Activated T-cell treated with anti-CD3 and anti-CD28 coated beads, Interleukin-2, amount 50 U/mL, for 72 hours (primary cell): Measurements from ENCODE around the gene FIBCD1. TPM values are rescaled to one million over a fixed set of nuclear protein-coding genes. Genes with fewer than 3 reads are reported as not detected.
"Not testable (repeated sequence)": the region's sequence is repeated elsewhere in the genome, so short reads cannot be mapped to it uniquely, and the experiment has no call there.

Source experiments
- ATAC-seq, 2 donors: fragments of 150-1000 bp; cut with Tn5 transposase; replicated peaks in 1 of 2; 2 replicates each; pipeline ENCODE4 v1.10.0; 2021; ENCODE audit warnings: moderate library complexity in 2 of 2, mild to moderate bottlenecking in 1 of 2
- DNase-seq, 2 donors: peaks; one replicate each; pipeline ENCODE4 v3.0.0; 2021 to 2022; ENCODE audit warnings: mixed read lengths in 1 of 2
- H3K27ac Mint-ChIP-seq: one replicate; pipeline ENCODE4 v1.8.0; 2022; ENCODE audit warnings: mild to moderate bottlenecking, moderate library complexity, mixed read lengths
- H3K27me3 Mint-ChIP-seq: one replicate; pipeline ENCODE4 v1.8.0; 2022; ENCODE audit warnings: low read depth, mixed read lengths
- H3K36me3 Mint-ChIP-seq, 2 donors: one replicate each; pipeline ENCODE4 v1.8.0; 2022; ENCODE audit warnings: mixed read lengths in 2 of 2, mild to moderate bottlenecking in 1 of 2; ENCODE audit not compliant: insufficient read depth in 2 of 2
- H3K4me1 Mint-ChIP-seq: one replicate; pipeline ENCODE4 v1.8.0; 2022; ENCODE audit warnings: low read depth, mixed read lengths
- H3K4me3 Mint-ChIP-seq, 2 donors: one replicate each; pipeline ENCODE4 v1.8.0; 2022; ENCODE audit warnings: mild to moderate bottlenecking in 2 of 2, mixed read lengths in 2 of 2, moderate library complexity in 2 of 2
- H3K9me3 Mint-ChIP-seq, 2 donors: one replicate each; pipeline ENCODE4 v1.8.0; 2022; ENCODE audit warnings: mixed read lengths in 2 of 2
- total RNA-seq, 2 donors: library from RNA; stranded (reverse); gene quantifications; one replicate each; pipeline ENCODE4 v1.2.3, GENCODE V29; 2022

The FIBCD1 gene
- total RNA-seq, 2 donors from 2014 or later = not detected

DNA sequence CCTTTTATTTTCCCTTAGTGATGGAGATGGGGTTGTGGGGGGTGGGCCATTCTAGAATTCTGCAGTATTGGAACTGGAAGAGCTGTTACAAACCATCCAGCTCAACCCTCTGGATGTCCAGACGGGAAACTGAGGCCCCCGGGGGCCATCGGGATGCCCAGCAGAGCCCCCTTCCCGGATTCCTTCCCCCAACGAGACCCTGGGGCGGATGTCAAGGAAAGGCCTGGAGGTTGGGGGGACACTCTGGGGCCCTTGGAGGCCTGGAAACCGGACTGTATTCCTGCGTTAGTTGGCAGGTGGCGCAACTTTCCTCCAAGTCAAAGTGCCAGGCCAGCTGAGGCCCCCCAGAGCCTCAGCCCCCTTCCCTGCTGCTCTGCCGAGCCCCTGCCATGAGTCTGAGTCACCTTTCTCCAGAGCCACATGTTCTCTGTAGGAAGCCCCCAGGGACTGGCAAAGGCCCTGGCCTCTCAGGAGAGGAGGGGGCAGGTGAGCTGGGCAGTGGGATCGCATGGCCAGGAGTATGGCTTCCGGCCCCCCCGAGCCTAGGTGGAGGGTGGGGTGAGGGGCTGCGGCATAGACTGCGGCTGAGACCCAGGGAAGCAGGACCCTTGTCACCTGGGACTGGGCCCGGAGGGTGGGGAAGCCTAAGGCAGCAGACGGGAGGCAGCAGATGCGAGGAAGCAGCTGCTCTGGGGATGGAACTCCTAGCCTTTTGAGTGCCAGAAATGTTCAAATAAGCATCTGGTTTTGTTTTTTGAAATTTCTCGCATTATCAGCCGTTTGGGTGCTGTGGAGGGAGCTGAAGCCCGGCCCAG, 17.8 kb upstream of the FIBCD1 start:
- no peak for DNase-seq
- Mint-ChIP-seq H3K9me3 (peaks cover 3 to 4% of the 10 kb centered on the region in 2 donors), H3K36me3 (peaks cover 4% of the 10 kb centered on the region in 2 donors), H3K27ac (no peak overlapping the region), H3K4me3 (no peak overlapping the region), H3K4me1 (no peaks in the 10 kb centered on the region), H3K27me3 (peaks cover 6% of the 10 kb centered on the region)
- no peak for ATAC-seq

DNA sequence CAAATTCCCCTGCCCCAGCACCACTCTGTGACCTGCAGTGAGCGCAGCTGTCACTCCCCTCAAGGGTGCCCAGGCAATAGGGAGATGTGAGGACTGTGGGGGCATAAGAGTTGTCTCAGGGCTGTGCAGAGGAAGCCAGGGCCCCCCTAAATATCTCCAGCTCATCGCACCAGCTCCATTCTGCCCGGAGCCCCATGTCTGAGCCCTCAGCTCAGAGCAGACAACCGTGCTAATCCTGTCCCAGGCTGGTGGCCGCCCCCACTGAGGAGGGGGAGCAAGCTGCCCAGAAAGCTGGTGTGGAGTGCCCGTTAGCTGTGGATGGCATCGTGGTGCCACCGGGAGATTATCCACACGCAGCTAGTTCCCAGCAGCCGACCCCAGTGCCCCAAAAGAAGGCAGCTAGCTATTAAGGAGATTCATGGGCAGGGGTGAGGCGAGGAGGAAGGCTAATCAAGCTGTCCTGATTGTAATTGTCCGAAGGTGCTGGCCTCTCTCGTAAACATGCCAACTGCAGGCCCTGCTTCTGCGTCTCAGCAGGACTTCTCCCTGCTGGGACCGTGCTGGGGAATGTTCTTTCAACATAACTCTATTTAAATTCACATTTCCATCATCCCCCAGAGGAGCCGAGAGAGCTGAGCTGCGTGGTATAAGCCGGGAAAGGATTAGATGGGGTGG, 17.0 kb upstream of the FIBCD1 start:
- H3K27me3 Mint-ChIP-seq = peaks cover 6% of the 10 kb centered on the region
- H3K9me3 Mint-ChIP-seq = peaks cover 3 to 4% of the 10 kb centered on the region in 2 donors
- peaks cover 4% of the 10 kb centered on the region in 2 donors for H3K36me3 Mint-ChIP-seq
- DNase-seq = no peak
- no peaks in the 10 kb centered on the region for H3K4me1 Mint-ChIP-seq
- no peak overlapping the region for H3K4me3 Mint-ChIP-seq
- no peak overlapping the region for H3K27ac Mint-ChIP-seq
- no peak for ATAC-seq

DNA sequence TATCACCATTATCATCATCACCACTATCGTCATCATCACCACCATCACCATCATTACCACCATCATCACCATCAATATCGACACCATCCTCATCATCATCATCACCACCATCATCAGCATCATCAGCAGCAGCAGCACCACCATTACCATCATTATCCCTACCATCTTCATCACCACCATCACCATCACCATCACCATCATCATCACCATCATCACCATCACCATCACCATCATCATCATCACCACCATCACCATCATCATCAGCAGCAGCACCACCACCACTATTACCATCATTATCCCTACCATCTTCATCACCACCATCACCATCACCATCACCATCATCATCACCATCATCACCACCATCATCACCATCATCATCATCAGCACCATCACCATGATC, 15.9 kb upstream of the FIBCD1 start:
- H3K36me3 Mint-ChIP-seq, DNase-seq, ATAC-seq, H3K9me3 Mint-ChIP-seq, H3K4me3 Mint-ChIP-seq, H3K27ac Mint-ChIP-seq, H3K4me1 Mint-ChIP-seq: not testable (repeated sequence)
- H3K27me3 Mint-ChIP-seq = peaks cover 13% of the 10 kb centered on the region

DNA sequence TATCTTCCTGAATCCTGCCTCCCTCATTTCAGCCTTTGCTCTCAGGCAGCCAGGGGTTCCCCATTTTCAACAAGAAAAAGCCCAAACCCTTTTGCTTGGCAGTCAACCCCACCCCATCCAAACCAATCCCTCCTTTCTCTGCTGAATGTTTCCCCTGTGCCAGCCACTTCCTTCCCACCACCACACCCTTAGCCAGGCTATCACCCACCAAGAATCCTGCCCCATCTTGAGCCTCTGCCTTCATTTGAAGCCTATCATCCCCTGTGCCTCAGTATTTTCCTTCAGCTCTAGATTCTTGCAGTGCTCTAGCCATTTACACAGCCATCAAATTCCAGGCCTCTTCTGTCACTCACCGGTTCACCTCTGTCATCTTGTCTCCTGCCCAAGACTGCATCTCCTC, 15.3 kb upstream of the FIBCD1 start:
- ATAC-seq (no peak), DNase-seq (no peak)
- Mint-ChIP-seq H3K36me3 (peaks cover 4 to 5% of the 10 kb centered on the region in 2 donors), H3K9me3 (peaks cover 3 to 4% of the 10 kb centered on the region in 2 donors), H3K27ac (no peak overlapping the region), H3K4me3 (no peak overlapping the region), H3K27me3 (peaks cover 18% of the 10 kb centered on the region), H3K4me1 (no peaks in the 10 kb centered on the region)

DNA sequence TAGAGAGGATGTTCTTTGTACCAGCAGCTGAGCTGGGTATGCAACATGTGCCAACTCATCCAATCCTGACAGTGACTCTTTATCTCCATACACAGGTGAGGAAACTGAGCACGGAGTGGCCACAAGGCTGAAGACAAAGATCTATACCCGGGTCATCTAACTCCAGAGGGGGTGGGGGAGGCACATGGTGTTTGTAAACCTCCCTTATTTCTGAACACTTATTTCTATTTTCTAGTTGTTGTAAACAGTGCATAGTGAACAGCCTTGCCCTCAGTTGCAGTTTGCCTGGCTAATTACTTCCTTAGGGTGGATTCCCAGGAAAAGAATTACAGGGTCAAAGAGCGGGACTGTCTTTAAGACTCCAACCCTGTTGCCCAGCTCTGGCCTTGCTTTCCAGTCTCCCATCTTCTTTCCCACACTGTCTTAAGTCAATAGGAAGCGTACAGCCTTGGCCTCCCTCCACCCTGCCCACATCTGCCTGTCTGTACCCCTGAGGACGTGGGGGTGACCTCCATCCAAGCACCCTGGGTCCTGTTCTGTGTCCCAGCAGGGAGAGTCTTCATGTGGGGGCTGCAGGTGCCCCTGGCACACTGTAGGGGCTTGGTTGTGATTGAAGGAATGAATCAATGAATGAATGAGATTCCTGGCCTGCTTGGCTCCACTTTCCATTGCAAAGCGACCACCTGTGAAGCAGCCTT, 13.2 kb upstream of the FIBCD1 start:
- DNase-seq = no peak
- ATAC-seq = no peak
- peaks cover 0 to 1% of the 10 kb centered on the region in 2 donors for H3K36me3 Mint-ChIP-seq
- H3K9me3 Mint-ChIP-seq = no peaks in the 10 kb centered on the region
- H3K4me3 Mint-ChIP-seq = no peak overlapping the region
- H3K27ac Mint-ChIP-seq = no peak overlapping the region
- peaks cover 33% of the 10 kb centered on the region for H3K27me3 Mint-ChIP-seq
- H3K4me1 Mint-ChIP-seq = no peaks in the 10 kb centered on the region

DNA sequence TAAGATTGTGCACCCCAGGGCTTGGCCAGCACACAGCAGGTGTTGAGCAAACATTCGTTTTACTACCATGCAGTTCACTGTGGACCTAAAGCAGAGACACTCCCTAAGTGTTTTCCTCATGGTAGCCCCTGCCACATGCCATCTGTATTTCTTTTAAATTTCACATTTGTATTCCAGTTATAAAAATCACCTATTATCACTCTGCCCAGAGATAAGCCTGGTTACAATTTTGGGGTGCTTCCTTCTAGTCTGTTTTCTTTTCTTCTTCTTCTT, 10.9 kb upstream of the FIBCD1 start:
- peaks cover 40% of the 10 kb centered on the region for H3K27me3 Mint-ChIP-seq
- no peak overlapping the region for H3K4me3 Mint-ChIP-seq
- ATAC-seq (no peak), DNase-seq (no peak)
- peaks cover 0 to 1% of the 10 kb centered on the region in 2 donors for H3K36me3 Mint-ChIP-seq
- H3K4me1 Mint-ChIP-seq = no peaks in the 10 kb centered on the region
- H3K9me3 Mint-ChIP-seq = no peaks in the 10 kb centered on the region
- no peak overlapping the region for H3K27ac Mint-ChIP-seq

DNA sequence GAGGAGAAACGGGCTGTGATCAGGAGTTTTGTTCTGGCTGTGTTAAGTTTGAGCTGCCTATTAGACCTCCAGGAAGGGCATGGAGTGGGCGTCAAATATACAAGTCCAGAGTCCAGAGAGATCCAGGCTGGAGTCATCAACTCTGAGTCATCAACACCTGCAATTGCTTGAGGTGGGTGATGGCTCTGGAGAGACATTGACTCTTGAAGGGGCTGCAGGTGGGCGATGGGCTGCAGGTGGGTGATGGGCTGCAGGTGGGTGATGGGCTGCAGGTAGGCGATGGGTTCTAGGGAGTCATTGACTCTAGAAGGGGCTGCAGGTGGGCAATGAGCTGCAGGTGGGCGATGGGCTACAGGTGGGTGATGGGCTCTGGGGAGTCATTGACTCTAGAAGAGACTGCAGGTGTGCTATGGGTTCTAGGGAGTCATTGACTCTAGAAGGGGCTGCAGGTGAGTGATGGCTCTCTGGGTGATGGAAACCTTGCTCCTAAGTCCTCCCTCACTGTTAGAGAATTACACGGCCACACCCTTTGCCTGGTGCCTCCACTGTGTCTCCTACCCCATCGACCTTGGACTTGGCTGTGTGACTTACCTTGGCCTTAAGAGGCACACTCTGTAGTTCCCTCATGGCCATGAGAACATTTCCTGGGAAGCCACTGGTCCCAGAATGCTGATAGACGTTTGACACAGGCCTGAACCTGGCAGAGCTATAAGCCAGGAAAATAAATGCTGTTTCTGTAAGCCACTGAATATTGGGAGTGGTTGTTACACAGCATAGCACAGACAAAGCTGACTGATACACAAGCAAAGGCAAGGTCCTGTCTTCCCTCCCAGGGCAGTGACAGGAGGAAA, 10.4 kb upstream of the FIBCD1 start:
- Mint-ChIP-seq H3K36me3 (peaks cover 0 to 1% of the 10 kb centered on the region in 2 donors), H3K4me3 (no peak overlapping the region), H3K9me3 (no peaks in the 10 kb centered on the region), H3K27me3 (peaks cover 44% of the 10 kb centered on the region), H3K4me1 (no peaks in the 10 kb centered on the region), H3K27ac (no peak overlapping the region)
- no peak for DNase-seq
- ATAC-seq = no peak

DNA sequence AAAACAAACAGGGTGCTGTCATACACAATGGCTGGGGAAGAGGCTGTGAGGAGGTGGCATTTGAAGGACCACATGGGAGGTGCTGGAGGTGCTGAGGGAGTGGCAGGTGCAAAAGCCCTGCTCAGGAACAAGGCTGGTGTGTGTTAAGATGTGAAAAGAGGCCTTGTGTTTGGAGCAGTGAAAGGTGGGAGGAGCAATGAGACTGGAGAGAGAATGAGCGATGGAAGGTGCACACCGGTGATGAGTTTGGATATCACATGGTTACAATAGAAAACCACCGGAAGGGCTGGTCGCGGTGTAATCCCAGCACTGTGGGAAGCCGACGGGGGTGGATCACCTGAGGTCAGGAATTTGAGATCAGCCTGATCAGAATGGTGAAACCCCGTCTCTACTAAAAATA, 9.2 kb upstream of the FIBCD1 start:
- Mint-ChIP-seq H3K36me3 (peaks cover 0 to 1% of the 10 kb centered on the region in 2 donors), H3K27ac (no peak overlapping the region), H3K4me1 (no peaks in the 10 kb centered on the region), H3K9me3 (no peaks in the 10 kb centered on the region), H3K27me3 (peaks cover 50% of the 10 kb centered on the region), H3K4me3 (no peak overlapping the region)
- no peak for ATAC-seq
- DNase-seq = no peak

DNA sequence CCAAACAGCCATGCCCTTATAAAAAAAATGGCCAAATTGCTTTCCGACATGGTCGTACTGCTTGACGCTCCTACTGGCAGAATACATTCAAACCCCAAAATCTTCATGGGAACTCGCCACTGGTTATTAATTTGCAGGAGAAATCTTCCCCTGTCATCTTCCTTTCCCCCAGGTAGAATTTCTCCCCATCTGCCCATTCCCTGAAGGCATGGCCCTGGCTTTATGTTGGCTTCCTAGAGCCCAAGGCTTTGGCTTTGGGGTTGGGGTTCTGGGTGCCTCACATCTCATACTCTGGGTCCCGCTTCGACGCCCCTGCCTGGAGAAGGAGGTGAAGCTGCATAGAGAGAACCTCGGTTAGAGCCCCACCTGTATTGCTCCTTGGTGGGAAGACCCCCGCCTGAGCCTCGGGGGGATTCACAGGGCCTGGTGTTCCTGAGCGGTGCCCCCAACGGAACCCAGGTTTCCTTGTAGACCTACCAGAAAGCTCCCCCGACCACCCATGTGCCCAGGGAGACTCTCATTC, 8.6 kb upstream of the FIBCD1 start:
- ATAC-seq (no peak), DNase-seq (no peak)
- H3K4me1 Mint-ChIP-seq = no peaks in the 10 kb centered on the region
- peaks cover 50% of the 10 kb centered on the region for H3K27me3 Mint-ChIP-seq
- no peak overlapping the region for H3K4me3 Mint-ChIP-seq
- H3K9me3 Mint-ChIP-seq = no peaks in the 10 kb centered on the region
- H3K36me3 Mint-ChIP-seq = peaks cover 0 to 1% of the 10 kb centered on the region in 2 donors
- no peak overlapping the region for H3K27ac Mint-ChIP-seq

DNA sequence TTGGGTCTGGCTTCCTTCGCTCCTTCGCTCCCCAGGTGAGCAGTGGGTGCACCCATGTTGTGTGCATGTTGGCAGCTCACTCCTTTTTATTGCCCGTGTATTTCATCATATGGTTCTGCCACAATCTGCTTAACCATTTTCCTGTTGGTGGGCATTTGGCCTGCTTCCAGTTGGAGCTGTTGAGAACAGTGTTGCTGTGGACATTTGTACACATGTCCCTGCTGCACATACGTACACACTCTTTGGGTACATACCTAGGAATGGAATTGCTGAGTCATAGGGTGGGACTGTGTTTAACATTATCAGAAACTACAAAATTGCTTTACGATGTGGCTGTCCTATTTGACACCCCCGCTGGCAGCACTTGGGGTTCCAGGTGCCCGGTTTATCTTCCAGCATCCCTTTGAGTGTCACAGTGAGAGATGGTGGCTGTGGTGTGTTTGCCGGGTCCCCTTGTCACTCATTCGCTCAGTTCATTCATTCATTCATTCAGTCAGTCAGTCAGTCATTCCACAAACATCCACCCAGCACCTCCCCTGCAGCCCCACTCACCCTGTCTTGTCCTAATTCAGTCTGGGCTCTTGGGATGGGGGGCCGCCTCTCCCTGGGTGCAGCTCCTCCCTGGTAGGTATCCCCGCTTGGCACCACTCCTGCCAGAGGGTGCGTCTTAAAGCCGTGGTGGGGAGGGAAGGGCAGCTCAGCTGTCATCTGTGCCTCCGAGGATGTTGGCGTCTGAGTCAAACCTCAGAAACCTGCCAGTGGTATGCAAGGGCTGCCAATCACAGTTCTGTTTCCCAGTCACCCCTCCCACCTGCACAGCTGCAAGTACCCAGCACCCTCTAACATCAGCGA, 7.9 kb upstream of the FIBCD1 start:
- Mint-ChIP-seq H3K9me3 (no peaks in the 10 kb centered on the region), H3K36me3 (peaks cover 0 to 1% of the 10 kb centered on the region in 2 donors), H3K27me3 (peaks cover 56% of the 10 kb centered on the region), H3K27ac (no peak overlapping the region), H3K4me3 (no peak overlapping the region), H3K4me1 (no peaks in the 10 kb centered on the region)
- ATAC-seq (no peak), DNase-seq (no peak)

DNA sequence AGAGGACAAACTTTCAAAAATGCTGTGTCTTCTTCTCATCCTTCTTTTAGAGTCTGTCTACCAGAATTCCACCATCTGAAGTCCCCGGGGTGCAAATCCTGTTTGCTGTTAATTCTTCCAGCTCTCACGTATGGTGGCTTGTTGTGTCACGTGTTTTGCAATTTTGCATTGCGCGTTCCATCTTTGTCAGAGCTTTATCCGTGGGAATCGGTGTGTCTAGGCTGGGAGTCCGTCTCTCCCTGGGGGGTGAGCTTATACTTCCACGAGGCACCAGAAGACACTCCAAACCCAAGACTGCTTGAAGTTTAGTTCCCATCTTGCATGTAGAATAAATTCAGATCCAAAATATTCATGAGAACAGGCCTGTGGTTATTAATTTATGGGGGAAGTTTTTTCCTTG, 6.1 kb upstream of the FIBCD1 start:
- no peak overlapping the region for H3K4me3 Mint-ChIP-seq
- no peak overlapping the region for H3K27ac Mint-ChIP-seq
- peaks cover 12% of the 10 kb centered on the region for H3K4me1 Mint-ChIP-seq
- no peaks in the 10 kb centered on the region for H3K9me3 Mint-ChIP-seq
- DNase-seq = no peak
- ATAC-seq = no peak
- H3K36me3 Mint-ChIP-seq = peaks cover 0 to under 1% of the 10 kb centered on the region in 2 donors
- H3K27me3 Mint-ChIP-seq = peaks cover 68% of the 10 kb centered on the region

DNA sequence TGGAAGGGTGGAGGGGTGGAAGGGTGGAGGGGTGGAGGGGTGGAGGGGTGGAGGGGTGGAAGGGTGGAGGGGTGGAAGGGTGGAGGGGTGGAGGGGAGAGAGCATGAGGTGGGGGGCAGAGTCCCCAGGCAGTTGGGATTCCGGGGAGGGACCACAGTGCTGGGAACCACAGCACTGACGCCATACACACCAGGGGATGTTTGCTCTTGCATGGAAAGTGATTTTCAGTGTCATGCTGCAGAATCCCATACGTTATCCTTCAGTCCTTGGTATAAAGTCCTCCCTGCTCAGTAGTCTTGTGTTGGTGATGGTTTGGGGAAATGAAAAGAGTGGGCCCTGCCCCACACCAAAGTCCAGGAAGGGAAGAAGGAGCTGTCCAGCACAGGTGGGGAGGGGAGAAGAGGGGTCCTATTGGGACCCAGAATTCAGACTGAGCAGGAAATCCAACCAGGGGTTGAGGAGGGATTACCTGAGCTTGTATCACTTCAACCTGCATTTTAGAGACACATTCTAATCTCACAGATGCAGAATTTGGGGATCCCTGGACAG, 5.5 kb upstream of the FIBCD1 start:
- no peak for DNase-seq
- no peak overlapping the region for H3K4me3 Mint-ChIP-seq
- no peaks in the 10 kb centered on the region for H3K36me3 Mint-ChIP-seq
- H3K27me3 Mint-ChIP-seq = peaks cover 65% of the 10 kb centered on the region
- H3K4me1 Mint-ChIP-seq = peaks cover 13% of the 10 kb centered on the region
- no peak overlapping the region for H3K27ac Mint-ChIP-seq
- no peak for ATAC-seq
- H3K9me3 Mint-ChIP-seq = no peaks in the 10 kb centered on the region
